Sigmoid colon (tissue), 7 donors: ENCODE measurements around the gene CDC42EP4. TPM values are rescaled to one million over a fixed set of nuclear protein-coding genes. Genes with fewer than 3 reads are reported as not detected.

Experiments used
- DNase-seq: peaks from one replicate; pipeline ENCODE4 v3.0.0-alpha.2; 2019
- H3K27ac ChIP-seq, 4 donors: fragments of 200-600 bp; sonication (generic); one replicate each; pipeline ENCODE4 v1.5.1; 2016 to 2019; ENCODE audit warnings: mild to moderate bottlenecking in 1 of 4
- H3K27me3 ChIP-seq, 3 donors: fragments of 200-600 bp; sonication (generic); one replicate each; pipeline ENCODE4 v1.5.1; 2019; ENCODE audit warnings: mild to moderate bottlenecking in 1 of 3
- H3K36me3 ChIP-seq, 4 donors: fragments of 200-600 bp; sonication (generic); one replicate each; pipeline ENCODE4 v1.5.1; 2016 to 2019
- H3K4me1 ChIP-seq, 4 donors: fragments of 200-600 bp; sonication (generic); one replicate each; pipeline ENCODE4 v1.5.1; 2017 to 2019
- H3K4me3 ChIP-seq, 4 donors: fragments of 200-600 bp; sonication (generic); one replicate each; pipeline ENCODE4 v1.5.1; 2017 to 2019; ENCODE audit warnings: mild to moderate bottlenecking in 2 of 4, moderate library complexity in 1 of 4
- H3K9me3 ChIP-seq, 4 donors: fragments of 200-600 bp in 3 of 4; sonication (generic) in 3 of 4; one replicate each; pipeline versions ENCODE4 v1.5.1 to v1.6.1; 2013 to 2019
- CTCF ChIP-seq, 4 experiments: fragments of 450-650 bp in 3 of 4; fragments of 200-600 bp in 1 of 4; IDR thresholded peaks; one replicate each; pipeline ENCODE4 v1.5.1; 2016 to 2019; ENCODE audit warnings: antibody characterized with exemption in 4 of 4, mild to moderate bottlenecking in 3 of 4, moderate library complexity in 2 of 4
- EP300 ChIP-seq, 4 donors: sonication (generic); formaldehyde crosslinking; IDR thresholded peaks; one replicate each; pipeline ENCODE4 v1.6.1; 2017; ENCODE audit warnings: antibody characterized with exemption in 4 of 4
- POLR2A ChIP-seq, 2 donors: fragments of 450-650 bp; IDR thresholded peaks; one replicate each; pipeline ENCODE4 v1.6.1; 2016; ENCODE audit warnings: antibody characterized with exemption in 2 of 2, mild to moderate bottlenecking in 2 of 2, moderate library complexity in 2 of 2
- POLR2AphosphoS5 ChIP-seq, 4 donors: sonication (generic); formaldehyde crosslinking; IDR thresholded peaks; one replicate each; pipeline ENCODE4 v1.6.1; 2017; ENCODE audit warnings: antibody characterized with exemption in 4 of 4
- WGBS, 2 donors: extraction: QIAGEN DNeasy Blood & Tissue Kit; methylation state at CpG; one replicate each; pipeline ENCODE4 v1.1.7; 2013; 5-methylcytosine and 5-hydroxymethylcytosine counted together
- intact Hi-C: fragments of 100-400 bp; cut with DNase I; formaldehyde crosslinking; loops from one replicate; pipeline ENCODE4 v1.15.1; 2023
- polyA plus RNA-seq, 3 donors: library from polyadenylated mRNA; stranded (reverse); fragments of 200-250 nt; gene quantifications; one replicate each; pipeline ENCODE4 v1.2.3, GENCODE V29; 2013
- total RNA-seq, 4 donors: library from RNA; depleted of rRNA; stranded (reverse); fragments of >200 nt; gene quantifications; one replicate each; pipeline ENCODE4 v1.1.0, GENCODE V29; 2016
- donor health status: healthy with polysubstance abuse.
- donor health status: Bipolar disorder and iron deficiency.
- donor health status: healthy.

CDC42EP4 gene
- total and polyA plus RNA-seq, 7 donors, result 44.0 to 87.6 (median 68.1) TPM

GRCh38 chr17:73291260-73291801, 20.5 kb downstream of the CDC42EP4 start:
- TF ChIP-seq CTCF (IDR thresholded peaks at IDR 0.05), result no peak
- peak in 1 of 4 donors; percentile 10 for TF ChIP-seq EP300 (IDR thresholded peaks at IDR 0.05)
- no peak for TF ChIP-seq POLR2A (IDR thresholded peaks at IDR 0.05)
- intact Hi-C loops, result loop anchor here (2.0 kb wide), 1 partner anchor 13 kb away; no protein-coding TSS in a partner anchor
- DNase-seq, result peak; percentile 85
- Histone ChIP-seq H3K9me3 (no peaks in the 10 kb centered on the region), H3K36me3 (peaks cover 0 to 2% (median 0%) of the 10 kb centered on the region in 4 donors), H3K27ac (peak overlapping the region; percentile 76 to 100 (median 86)), H3K4me1 (peaks cover 0 to 97% (median 92%) of the 10 kb centered on the region in 4 donors), H3K27me3 (no peaks in the 10 kb centered on the region), H3K4me3 (peak overlapping the region in 1 of 4 donors; percentile 12)
- 43 to 45% methylated on average over 8 of the region's 8 CpGs for whole genome bisulfite sequencing, 2 donors

GRCh38 chr17:73290399-73291259, 21.2 kb downstream of the CDC42EP4 start:
- H3K27me3 ChIP-seq, result no peaks in the 10 kb centered on the region
- no peak for TF ChIP-seq POLR2A (IDR thresholded peaks at IDR 0.05)
- TF ChIP-seq EP300 (IDR thresholded peaks at IDR 0.05), result no peak
- no peak for TF ChIP-seq CTCF (IDR thresholded peaks at IDR 0.05)
- no peak for TF ChIP-seq POLR2AphosphoS5 (IDR thresholded peaks at IDR 0.05)
- DNase-seq, result no peak
- peak overlapping the region; percentile 76 to 100 (median 86) for H3K27ac ChIP-seq
- no peak overlapping the region for H3K4me3 ChIP-seq
- intact Hi-C loops, result loop anchor here (2.0 kb wide), 1 partner anchor 14 kb away; no protein-coding TSS in a partner anchor
- 58 to 76% methylated on average over 16 of the region's 16 CpGs for WGBS, 2 donors
- H3K4me1 ChIP-seq, result peaks cover 0 to 100% (median 99%) of the 10 kb centered on the region in 4 donors
- H3K36me3 ChIP-seq, result peaks cover 0 to 9% (median 6%) of the 10 kb centered on the region in 4 donors
- H3K9me3 ChIP-seq, result no peaks in the 10 kb centered on the region

DNA sequence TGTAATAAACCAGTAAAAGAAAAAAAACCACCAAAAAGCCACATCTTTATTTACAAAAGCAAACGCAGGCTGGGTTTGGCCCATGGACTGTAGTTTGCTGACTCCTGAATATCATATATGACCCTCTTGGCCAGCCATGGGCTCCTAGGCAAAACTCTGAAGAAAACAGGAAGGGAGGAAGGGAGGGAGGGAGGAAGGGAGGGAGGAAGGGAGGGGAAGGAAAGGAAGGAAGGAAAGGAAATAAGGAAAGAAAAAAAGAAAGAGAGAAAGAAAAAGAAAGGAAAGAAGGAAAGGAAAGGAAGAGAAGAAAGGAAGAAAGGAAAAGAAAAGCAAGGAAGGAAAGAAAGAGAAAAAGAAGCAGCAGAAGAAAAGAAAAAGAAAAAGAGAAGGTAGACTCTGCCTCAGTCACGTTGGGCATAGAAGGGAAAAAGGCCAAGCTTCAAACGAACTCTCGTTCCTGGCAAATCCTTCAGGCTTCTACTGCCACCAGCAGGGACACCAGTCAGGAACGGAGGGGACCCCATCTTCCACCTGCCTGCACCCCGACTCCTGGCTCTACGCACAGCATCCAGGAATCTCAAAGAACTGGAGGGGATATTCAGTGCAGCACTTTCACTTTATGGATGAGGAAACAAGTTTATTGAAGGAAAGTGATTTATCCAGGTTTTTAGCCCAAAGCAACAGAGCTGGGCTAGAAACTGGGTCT, 22.1 kb downstream of the CDC42EP4 start:
- peaks cover 0 to 100% (median 100%) of the 10 kb centered on the region in 4 donors for H3K4me1 ChIP-seq
- H3K27me3 ChIP-seq, result no peaks in the 10 kb centered on the region
- WGBS, 2 donors, result 40 to 72% methylated on average over 7 of the region's 7 CpGs
- intact Hi-C loops, result loop anchor here (2.0 kb wide), 1 partner anchor 15 kb away; no protein-coding TSS in a partner anchor
- DNase-seq, result no peak
- H3K4me3 ChIP-seq, result no peak overlapping the region
- H3K9me3 ChIP-seq, result no peaks in the 10 kb centered on the region
- peaks cover 0 to 18% (median 14%) of the 10 kb centered on the region in 4 donors for H3K36me3 ChIP-seq
- TF ChIP-seq EP300 (IDR thresholded peaks at IDR 0.05), result no peak
- TF ChIP-seq POLR2A (IDR thresholded peaks at IDR 0.05), result no peak
- TF ChIP-seq CTCF (IDR thresholded peaks at IDR 0.05), result no peak
- TF ChIP-seq POLR2AphosphoS5 (IDR thresholded peaks at IDR 0.05), result no peak
- H3K27ac ChIP-seq, result peak overlapping the region; percentile 76 to 100 (median 86)

DNA sequence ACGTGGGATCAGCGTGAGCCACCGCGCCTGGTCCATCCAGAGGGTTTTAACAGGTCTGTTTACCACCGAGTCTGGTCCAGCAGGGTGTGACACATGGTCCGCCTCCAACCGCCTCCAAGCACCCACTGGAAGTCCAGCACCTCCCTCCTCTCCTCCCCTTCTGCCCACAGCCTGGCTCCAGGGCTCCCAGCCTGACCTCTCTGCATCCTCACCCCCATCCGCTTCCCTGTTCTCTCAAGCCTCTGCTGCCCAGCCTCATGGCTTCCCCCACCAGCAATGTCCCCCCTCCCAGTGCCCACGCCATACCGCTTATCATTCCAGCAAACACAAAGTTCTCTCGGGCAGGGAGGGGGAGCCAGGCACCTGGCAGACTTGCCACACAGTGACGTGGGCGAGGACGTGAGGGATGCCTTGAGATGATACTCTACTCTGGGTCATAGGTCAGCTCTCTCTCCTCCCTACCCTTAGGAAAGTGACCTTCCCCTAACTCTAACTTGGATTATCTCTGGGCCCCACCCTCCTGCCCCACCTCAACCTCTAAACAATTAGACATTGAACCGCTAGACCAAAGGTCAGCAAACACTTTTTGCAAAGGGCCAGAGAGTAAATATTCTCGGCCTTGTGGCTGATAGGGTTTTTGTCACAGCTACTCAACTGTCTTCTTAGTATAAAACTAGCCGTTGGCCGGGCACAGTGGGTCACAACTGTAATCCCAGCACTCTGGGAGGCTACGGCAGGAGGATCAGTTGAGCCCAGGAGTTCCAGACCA, 23.1 kb downstream of the CDC42EP4 start:
- peak; percentile 86 for DNase-seq

More for the DNA sequence above, 23.1 kb downstream of the CDC42EP4 start:
- Histone ChIP-seq H3K36me3 (peaks cover 0 to 19% (median 14%) of the 10 kb centered on the region in 4 donors), H3K4me3 (peak overlapping the region in 1 of 4 donors; percentile 4), H3K9me3 (no peaks in the 10 kb centered on the region), H3K27me3 (no peaks in the 10 kb centered on the region), H3K4me1 (peaks cover 0 to 100% (median 100%) of the 10 kb centered on the region in 4 donors), H3K27ac (peak overlapping the region; percentile 76 to 100 (median 86))
- intact Hi-C loops, result no loop called here
- TF ChIP-seq EP300 (IDR thresholded peaks at IDR 0.05) (peak in 1 of 4 donors; percentile 24), POLR2AphosphoS5 (IDR thresholded peaks at IDR 0.05) (peak in 3 of 4 donors; percentile 13 to 55 (median 37)), CTCF (IDR thresholded peaks at IDR 0.05) (no peak)
- WGBS, 2 donors, result 13 to 61% methylated on average over 19 of the region's 19 CpGs
